HepG2 (cell line): ENCODE results near the gene PRSS33. TPM values are rescaled to one million over a fixed set of nuclear protein-coding genes. Genes with fewer than 3 reads are reported as not detected.

Experiments used
- FOXJ3 ChIP-seq: sonication (generic); formaldehyde crosslinking; IDR thresholded peaks from 2 replicates; pipeline ENCODE4 v1.4.0; 2020; ENCODE audit warnings: missing genetic modification reagents, mild to moderate bottlenecking, borderline replicate concordance
- HIVEP1 ChIP-seq: sonication (generic); formaldehyde crosslinking; IDR thresholded peaks from 2 replicates; pipeline ENCODE4 v1.4.0; 2020; ENCODE audit warnings: mild to moderate bottlenecking, missing genetic modification reagents
- HNRNPLL ChIP-seq: fragments of 200-400 bp; formaldehyde crosslinking; IDR thresholded peaks from 2 replicates; pipeline ENCODE4 v1.6.1; 2017; ENCODE audit warnings: mild to moderate bottlenecking, low read depth, low read length; ENCODE audit not compliant: poor library complexity, severe bottlenecking
- SIN3A ChIP-seq: IDR thresholded peaks from 2 replicates; pipeline ENCODE4 v1.6.1; 2011; ENCODE audit warnings: low read depth, mild to moderate bottlenecking, control low read depth, low read length, borderline replicate concordance
- TBX2 ChIP-seq: sonication (generic); formaldehyde crosslinking; IDR thresholded peaks from 2 replicates; pipeline ENCODE4 v1.5.0; 2020; ENCODE audit warnings: missing genetic modification reagents, mild to moderate bottlenecking, borderline replicate concordance
- TGIF2 ChIP-seq: IDR thresholded peaks from 2 replicates; pipeline ENCODE4 v1.6.1; 2016; ENCODE audit warnings: control low read depth, missing compliant biosample characterization
- YEATS4 ChIP-seq: sonication (generic); formaldehyde crosslinking; IDR thresholded peaks from 2 replicates; pipeline ENCODE4 v1.4.0; 2020; ENCODE audit warnings: missing genetic modification reagents, borderline replicate concordance
- ZKSCAN5 ChIP-seq: sonication (generic); formaldehyde crosslinking; IDR thresholded peaks from 2 replicates; pipeline ENCODE4 v1.5.1; 2020; ENCODE audit warnings: mild to moderate bottlenecking, missing genetic modification reagents
- ZNF333 ChIP-seq: sonication (generic); formaldehyde crosslinking; IDR thresholded peaks from 2 replicates; pipeline ENCODE4 v1.4.0; 2020; ENCODE audit warnings: mild to moderate bottlenecking, missing genetic modification reagents, borderline replicate concordance
- ZNF703 ChIP-seq: sonication (generic); formaldehyde crosslinking; IDR thresholded peaks from 2 replicates; pipeline ENCODE4 v1.5.1; 2020; ENCODE audit warnings: missing genetic modification reagents, mild to moderate bottlenecking, moderate library complexity, borderline replicate concordance
- ZNF713 ChIP-seq: sonication (generic); formaldehyde crosslinking; IDR thresholded peaks from 2 replicates; pipeline ENCODE4 v1.4.0; 2020; ENCODE audit warnings: mild to moderate bottlenecking, missing genetic modification reagents
- ZNF747 ChIP-seq: sonication (generic); formaldehyde crosslinking; IDR thresholded peaks from 2 replicates; pipeline ENCODE4 v1.8.1; 2023; ENCODE audit warnings: missing genetic modification reagents, mild to moderate bottlenecking, borderline replicate concordance
- ZNF879 ChIP-seq: sonication (generic); formaldehyde crosslinking; IDR thresholded peaks from 2 replicates; pipeline ENCODE4 v1.8.1; 2023; ENCODE audit warnings: missing genetic modification reagents
- polyA plus RNA-seq, 8 experiments: library from polyadenylated mRNA; depleted of rRNA in 3 of 8; stranded (reverse) in 7 of 8; unstranded in 1 of 8; fragments of >200 nt; fragmentation: Illumina TruSeq in 4 of 8; extraction: Trizol in 4 of 8; gene quantifications; 2 replicates each; pipeline versions ENCODE4 v1.2.1 to v1.2.3, GENCODE V29; 2011 to 2016; ENCODE audit warnings: low read depth in 4 of 8, missing spikeins in 1 of 8, mixed read lengths in 1 of 8; ENCODE audit not compliant: insufficient read depth in 1 of 8
- total RNA-seq, 5 experiments: library from RNA; depleted of rRNA; stranded (reverse); fragments of >200 nt; fragmentation: Illumina TruSeq; extraction: Trizol; gene quantifications; 2 replicates each; pipeline ENCODE4 v1.2.3, GENCODE V29; 2016; ENCODE audit warnings: low read depth in 1 of 5
- TF ChIP-seq, protein P1 (sequence below): sonication (generic); formaldehyde crosslinking; IDR thresholded peaks from 2 replicates; pipeline ENCODE4 v1.4.0; 2020; ENCODE audit warnings: missing genetic modification reagents
- TF ChIP-seq, protein P2 (sequence below): sonication (generic); formaldehyde crosslinking; IDR thresholded peaks from 2 replicates; pipeline ENCODE4 v1.4.0; 2020; ENCODE audit warnings: mild to moderate bottlenecking, missing genetic modification reagents, borderline replicate concordance
- TF ChIP-seq, protein P3 (sequence below): sonication (generic); formaldehyde crosslinking; IDR thresholded peaks from 2 replicates; pipeline ENCODE4 v1.4.0; 2020; ENCODE audit warnings: missing genetic modification reagents, borderline replicate concordance
- TF ChIP-seq, protein P4 (sequence below): sonication (generic); formaldehyde crosslinking; IDR thresholded peaks from 2 replicates; pipeline ENCODE4 v1.4.0; 2020; ENCODE audit warnings: missing genetic modification reagents
- TF ChIP-seq, protein P5 (sequence below): sonication (generic); formaldehyde crosslinking; IDR thresholded peaks from 2 replicates; pipeline ENCODE4 v1.4.0; 2020; ENCODE audit warnings: mild to moderate bottlenecking, missing genetic modification reagents, borderline replicate concordance

PRSS33 gene
- total and polyA plus RNA-seq, 2 of the 13 experiments (the other 11 are each of a cell fraction or from before 2014, with no cell fraction given): not detected

DNA sequence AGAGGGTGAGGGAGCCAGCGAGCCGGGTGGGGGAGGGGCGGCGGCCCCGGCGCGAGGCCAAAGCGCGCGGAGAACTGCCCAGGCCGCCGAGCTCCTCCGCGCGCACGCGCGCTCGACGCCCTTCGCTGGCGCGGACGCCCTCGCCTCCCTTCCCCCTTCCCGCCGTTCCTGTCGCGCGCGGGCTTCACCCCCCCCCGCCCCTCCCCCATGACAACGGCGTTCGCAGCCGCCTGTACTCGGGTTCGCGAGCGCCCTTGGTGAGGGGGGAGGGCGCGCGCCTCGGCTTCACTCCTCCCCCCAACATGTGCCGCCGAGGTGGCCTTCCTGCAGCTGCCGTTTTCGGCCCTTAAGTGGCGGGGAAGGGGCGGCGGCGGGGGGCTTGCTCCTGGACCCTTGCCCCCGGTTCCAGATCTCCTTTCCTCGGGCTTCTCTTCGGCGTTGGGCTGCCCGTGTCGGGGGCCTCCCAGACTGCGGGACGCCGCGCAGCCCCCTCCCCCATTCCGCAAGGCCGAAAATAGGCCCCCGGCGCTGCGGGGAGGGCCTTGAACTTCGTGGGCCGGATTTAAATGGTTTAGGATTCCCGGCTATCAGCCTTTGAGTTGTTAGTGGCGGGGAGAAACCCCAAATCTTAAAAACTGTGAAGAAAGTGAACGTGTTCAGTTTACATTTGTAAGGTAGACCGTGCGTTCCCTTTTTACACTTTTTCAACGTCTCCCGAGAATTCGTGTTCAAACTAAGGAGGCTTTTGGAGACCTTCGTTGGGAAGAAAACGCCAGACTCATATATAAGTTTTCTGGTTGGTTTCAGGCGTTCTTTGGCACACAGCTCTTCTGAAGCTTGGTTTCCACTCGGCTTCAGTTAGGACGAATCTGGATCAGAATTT lies 34.3 kb downstream of the PRSS33 start (continued):
- TF ChIP-seq ZNF879: peak; percentile 56; the same call in 1 of the 2 replicates
- TF ChIP-seq TGIF2 (CRISPR knock-in tag): no peak
- TF ChIP-seq SIN3A: 0 out of 2 replicates have a peak, but pooled peaks have one; percentile 42
- no peak for TF ChIP-seq ZNF333 (CRISPR knock-in tag)
- TF ChIP-seq, protein P1, sequence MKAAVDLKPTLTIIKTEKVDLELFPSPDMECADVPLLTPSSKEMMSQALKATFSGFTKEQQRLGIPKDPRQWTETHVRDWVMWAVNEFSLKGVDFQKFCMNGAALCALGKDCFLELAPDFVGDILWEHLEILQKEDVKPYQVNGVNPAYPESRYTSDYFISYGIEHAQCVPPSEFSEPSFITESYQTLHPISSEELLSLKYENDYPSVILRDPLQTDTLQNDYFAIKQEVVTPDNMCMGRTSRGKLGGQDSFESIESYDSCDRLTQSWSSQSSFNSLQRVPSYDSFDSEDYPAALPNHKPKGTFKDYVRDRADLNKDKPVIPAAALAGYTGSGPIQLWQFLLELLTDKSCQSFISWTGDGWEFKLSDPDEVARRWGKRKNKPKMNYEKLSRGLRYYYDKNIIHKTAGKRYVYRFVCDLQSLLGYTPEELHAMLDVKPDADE: no peak
- no peak for TF ChIP-seq YEATS4 (CRISPR knock-in tag)
- no peak for TF ChIP-seq ZNF703 (CRISPR knock-in tag)
- TF ChIP-seq, protein P2, sequence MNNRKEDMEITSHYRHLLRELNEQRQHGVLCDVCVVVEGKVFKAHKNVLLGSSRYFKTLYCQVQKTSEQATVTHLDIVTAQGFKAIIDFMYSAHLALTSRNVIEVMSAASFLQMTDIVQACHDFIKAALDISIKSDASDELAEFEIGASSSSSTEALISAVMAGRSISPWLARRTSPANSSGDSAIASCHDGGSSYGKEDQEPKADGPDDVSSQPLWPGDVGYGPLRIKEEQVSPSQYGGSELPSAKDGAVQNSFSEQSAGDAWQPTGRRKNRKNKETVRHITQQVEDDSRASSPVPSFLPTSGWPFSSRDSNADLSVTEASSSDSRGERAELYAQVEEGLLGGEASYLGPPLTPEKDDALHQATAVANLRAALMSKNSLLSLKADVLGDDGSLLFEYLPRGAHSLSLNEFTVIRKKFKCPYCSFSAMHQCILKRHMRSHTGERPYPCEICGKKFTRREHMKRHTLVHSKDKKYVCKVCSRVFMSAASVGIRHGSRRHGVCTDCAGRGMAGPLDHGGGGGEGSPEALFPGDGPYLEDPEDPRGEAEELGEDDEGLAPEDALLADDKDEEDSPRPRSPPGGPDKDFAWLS (CRISPR knock-in tag): no peak
- TF ChIP-seq, protein P3, sequence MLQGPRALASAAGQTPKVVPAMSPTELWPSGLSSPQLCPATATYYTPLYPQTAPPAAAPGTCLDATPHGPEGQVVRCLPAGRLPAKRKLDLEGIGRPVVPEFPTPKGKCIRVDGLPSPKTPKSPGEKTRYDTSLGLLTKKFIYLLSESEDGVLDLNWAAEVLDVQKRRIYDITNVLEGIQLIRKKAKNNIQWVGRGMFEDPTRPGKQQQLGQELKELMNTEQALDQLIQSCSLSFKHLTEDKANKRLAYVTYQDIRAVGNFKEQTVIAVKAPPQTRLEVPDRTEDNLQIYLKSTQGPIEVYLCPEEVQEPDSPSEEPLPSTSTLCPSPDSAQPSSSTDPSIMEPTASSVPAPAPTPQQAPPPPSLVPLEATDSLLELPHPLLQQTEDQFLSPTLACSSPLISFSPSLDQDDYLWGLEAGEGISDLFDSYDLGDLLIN (CRISPR knock-in tag): no peak
- no peak for TF ChIP-seq HNRNPLL
- no peak for TF ChIP-seq ZNF713 (CRISPR knock-in tag)
- TF ChIP-seq, protein P4, sequence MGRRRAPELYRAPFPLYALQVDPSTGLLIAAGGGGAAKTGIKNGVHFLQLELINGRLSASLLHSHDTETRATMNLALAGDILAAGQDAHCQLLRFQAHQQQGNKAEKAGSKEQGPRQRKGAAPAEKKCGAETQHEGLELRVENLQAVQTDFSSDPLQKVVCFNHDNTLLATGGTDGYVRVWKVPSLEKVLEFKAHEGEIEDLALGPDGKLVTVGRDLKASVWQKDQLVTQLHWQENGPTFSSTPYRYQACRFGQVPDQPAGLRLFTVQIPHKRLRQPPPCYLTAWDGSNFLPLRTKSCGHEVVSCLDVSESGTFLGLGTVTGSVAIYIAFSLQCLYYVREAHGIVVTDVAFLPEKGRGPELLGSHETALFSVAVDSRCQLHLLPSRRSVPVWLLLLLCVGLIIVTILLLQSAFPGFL (CRISPR knock-in tag): no peak
- TF ChIP-seq, protein P5, sequence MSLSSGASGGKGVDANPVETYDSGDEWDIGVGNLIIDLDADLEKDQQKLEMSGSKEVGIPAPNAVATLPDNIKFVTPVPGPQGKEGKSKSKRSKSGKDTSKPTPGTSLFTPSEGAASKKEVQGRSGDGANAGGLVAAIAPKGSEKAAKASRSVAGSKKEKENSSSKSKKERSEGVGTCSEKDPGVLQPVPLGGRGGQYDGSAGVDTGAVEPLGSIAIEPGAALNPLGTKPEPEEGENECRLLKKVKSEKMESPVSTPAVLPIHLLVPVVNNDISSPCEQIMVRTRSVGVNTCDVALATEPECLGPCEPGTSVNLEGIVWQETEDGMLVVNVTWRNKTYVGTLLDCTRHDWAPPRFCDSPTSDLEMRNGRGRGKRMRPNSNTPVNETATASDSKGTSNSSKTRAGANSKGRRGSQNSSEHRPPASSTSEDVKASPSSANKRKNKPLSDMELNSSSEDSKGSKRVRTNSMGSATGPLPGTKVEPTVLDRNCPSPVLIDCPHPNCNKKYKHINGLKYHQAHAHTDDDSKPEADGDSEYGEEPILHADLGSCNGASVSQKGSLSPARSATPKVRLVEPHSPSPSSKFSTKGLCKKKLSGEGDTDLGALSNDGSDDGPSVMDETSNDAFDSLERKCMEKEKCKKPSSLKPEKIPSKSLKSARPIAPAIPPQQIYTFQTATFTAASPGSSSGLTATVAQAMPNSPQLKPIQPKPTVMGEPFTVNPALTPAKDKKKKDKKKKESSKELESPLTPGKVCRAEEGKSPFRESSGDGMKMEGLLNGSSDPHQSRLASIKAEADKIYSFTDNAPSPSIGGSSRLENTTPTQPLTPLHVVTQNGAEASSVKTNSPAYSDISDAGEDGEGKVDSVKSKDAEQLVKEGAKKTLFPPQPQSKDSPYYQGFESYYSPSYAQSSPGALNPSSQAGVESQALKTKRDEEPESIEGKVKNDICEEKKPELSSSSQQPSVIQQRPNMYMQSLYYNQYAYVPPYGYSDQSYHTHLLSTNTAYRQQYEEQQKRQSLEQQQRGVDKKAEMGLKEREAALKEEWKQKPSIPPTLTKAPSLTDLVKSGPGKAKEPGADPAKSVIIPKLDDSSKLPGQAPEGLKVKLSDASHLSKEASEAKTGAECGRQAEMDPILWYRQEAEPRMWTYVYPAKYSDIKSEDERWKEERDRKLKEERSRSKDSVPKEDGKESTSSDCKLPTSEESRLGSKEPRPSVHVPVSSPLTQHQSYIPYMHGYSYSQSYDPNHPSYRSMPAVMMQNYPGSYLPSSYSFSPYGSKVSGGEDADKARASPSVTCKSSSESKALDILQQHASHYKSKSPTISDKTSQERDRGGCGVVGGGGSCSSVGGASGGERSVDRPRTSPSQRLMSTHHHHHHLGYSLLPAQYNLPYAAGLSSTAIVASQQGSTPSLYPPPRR (CRISPR knock-in tag): peak; percentile 61
- TF ChIP-seq FOXJ3 (CRISPR knock-in tag): no peak
- TF ChIP-seq TBX2 (CRISPR knock-in tag): no peak
- 0 out of 2 replicates have a peak, but pooled peaks have one; percentile 26 for TF ChIP-seq HIVEP1 (CRISPR knock-in tag)
- TF ChIP-seq ZKSCAN5 (CRISPR knock-in tag): no peak
- TF ChIP-seq ZNF747 (CRISPR knock-in tag): peak; percentile 36; the same call in 1 of the 2 replicates
